ENCODE data around the gene NUP62. TPM values are rescaled to one million over a fixed set of nuclear protein-coding genes. Genes with fewer than 3 reads are reported as not detected.

Gene NUP62
- total and polyA plus RNA-seq, 8 donors, result 11.4 to 26.4 (median 17.4) TPM

GRCh38 chr19:49859682-49860335, 69.5 kb downstream of the NUP62 start:
- peaks cover 0 to 42% (median 10%) of the 10 kb centered on the region in 3 donors for H3K36me3 ChIP-seq
- peak in 1 of 6 donors; percentile 42 for DNase-seq
- intact Hi-C loops (cut with DNase I), result no loop called here

GRCh38 chr19:49858088-49858985, 71.0 kb downstream of the NUP62 start:
- no peak overlapping the region for H3K27ac ChIP-seq
- TF ChIP-seq CTCF (IDR thresholded peaks at IDR 0.05), result no peak
- no peak for FAIRE-seq
- H3K9me3 ChIP-seq, result no peaks in the 10 kb centered on the region
- intact Hi-C loops (cut with DNase I), result no loop called here
- peak in 2 of 6 donors; percentile 47 to 84 for DNase-seq
- H3K27me3 ChIP-seq, result no peaks in the 10 kb centered on the region
- H3K36me3 ChIP-seq, result peaks cover 0 to 38% (median 10%) of the 10 kb centered on the region in 3 donors
- H3K4me3 ChIP-seq, result no peak overlapping the region
- ATAC-seq, result peak in 1 of 4 donors; percentile 0
- H3K4me1 ChIP-seq, result no peaks in the 10 kb centered on the region
- WGBS, 2 donors, result 91% methylated on average over 34 to 37 of the region's 37 CpGs

More at GRCh38 chr19:49859682-49860335, 69.5 kb downstream of the NUP62 start:
- H3K27me3 ChIP-seq, result no peaks in the 10 kb centered on the region
- H3K27ac ChIP-seq, result no peak overlapping the region
- FAIRE-seq, result no peak
- 84 to 86% methylated on average over 22 of the region's 22 CpGs for WGBS, 2 donors
- no peak for TF ChIP-seq CTCF (IDR thresholded peaks at IDR 0.05)
- ATAC-seq, result no peak
- H3K4me3 ChIP-seq, result no peak overlapping the region
- H3K9me3 ChIP-seq, result no peaks in the 10 kb centered on the region
- H3K4me1 ChIP-seq, result peaks cover 0 to under 1% (median 0%) of the 10 kb centered on the region in 3 donors

- WGBS, 2 donors, result 88 to 94% methylated on average over 5 of the region's 5 CpGs
- FAIRE-seq (no peak), ATAC-seq (no peak), DNase-seq (no peak)
- TF ChIP-seq CTCF (IDR thresholded peaks at IDR 0.05), result no peak
- H3K9me3 ChIP-seq, result no peaks in the 10 kb centered on the region
- H3K4me1 ChIP-seq, result peaks cover 0 to under 1% (median 0%) of the 10 kb centered on the region in 3 donors
- H3K27ac ChIP-seq, result no peak overlapping the region
- intact Hi-C loops (cut with DNase I), result no loop called here
- H3K27me3 ChIP-seq, result no peaks in the 10 kb centered on the region
- H3K4me3 ChIP-seq, result no peak overlapping the region
- H3K36me3 ChIP-seq, result peaks cover 0 to 38% (median 10%) of the 10 kb centered on the region in 3 donors
Measured at GRCh38 chr19:49857838-49858087, 71.5 kb downstream of the NUP62 start.

GRCh38 chr19:49857061-49857837, 72.1 kb downstream of the NUP62 start:
- Histone ChIP-seq H3K27ac (no peak overlapping the region), H3K4me1 (peaks cover 0 to 3% (median 0%) of the 10 kb centered on the region in 3 donors), H3K36me3 (peaks cover 0 to 38% (median 10%) of the 10 kb centered on the region in 3 donors), H3K27me3 (no peaks in the 10 kb centered on the region), H3K9me3 (no peaks in the 10 kb centered on the region), H3K4me3 (no peak overlapping the region)
- intact Hi-C loops (cut with DNase I), result no loop called here
- ATAC-seq (no peak), DNase-seq (peak in 3 of 6 donors; percentile 52 to 79 (median 58)), FAIRE-seq (no peak)
- TF ChIP-seq CTCF (IDR thresholded peaks at IDR 0.05), result no peak
- WGBS, 2 donors, result 93% methylated on average over 26 of the region's 26 CpGs

Small RNAs within 50 kb of the gene (microRNA-seq; reads per million reads assigned to microRNA genes)
- gene MIR4750, result 0 to 0.59 reads per million in 2 donors

Other genes with a start within 250 kb of the NUP62 start
- gene ADM5, start 239.9 kb downstream of the NUP62 start, total RNA-seq, result under 1 TPM; 0.28 to 1.00 (median 0.58) TPM
- 1 to 10 TPM; 2.4 to 2.5 TPM for gene ADM5, start 239.9 kb downstream of the NUP62 start, polyA plus RNA-seq
- gene CPT1C, start 238.4 kb downstream of the NUP62 start, total RNA-seq, result 1 to 10 TPM in 4 of 6 donors, under 1 TPM in 2; 0.28 to 5.6 (median 2.1) TPM
- gene CPT1C, start 238.4 kb downstream of the NUP62 start, polyA plus RNA-seq, result 10 to 100 TPM; 10.5 to 12.6 TPM
- under 1 TPM in 3 of 6 donors, not detected in 3; 0.08 to 0.34 (median 0.09) TPM for gene TSKS, start 166.2 kb downstream of the NUP62 start, total RNA-seq
- under 1 TPM; 0.35 to 0.76 TPM for gene TSKS, start 166.2 kb downstream of the NUP62 start, polyA plus RNA-seq
- 10 to 100 TPM; 29.3 to 42.8 (median 34.2) TPM for gene AP2A1, start 162.5 kb downstream of the NUP62 start, total RNA-seq
- gene AP2A1, start 162.5 kb downstream of the NUP62 start, polyA plus RNA-seq, result 10 to 100 TPM; 27.1 to 29.0 TPM
- gene FUZ, start 116.2 kb downstream of the NUP62 start, total RNA-seq, result 10 to 100 TPM in 3 of 6 donors, 1 to 10 TPM in 3; 8.8 to 22.3 (median 12.1) TPM
- gene FUZ, start 116.2 kb downstream of the NUP62 start, polyA plus RNA-seq, result 10 to 100 TPM; 24.3 to 30.3 TPM
- gene MED25, start 111.2 kb downstream of the NUP62 start, total RNA-seq, result 10 to 100 TPM; 19.4 to 34.9 (median 24.3) TPM
- gene MED25, start 111.2 kb downstream of the NUP62 start, polyA plus RNA-seq, result 10 to 100 TPM; 56.8 to 60.0 TPM
- gene PTOV1, start 78.3 kb downstream of the NUP62 start, total RNA-seq, result 100 to 1,000 TPM in 1 of 6 donors, 10 to 100 TPM in 5; 48.8 to 116 (median 72.8) TPM
- 100 to 1,000 TPM; 177 to 191 TPM for gene PTOV1, start 78.3 kb downstream of the NUP62 start, polyA plus RNA-seq
- gene PNKP, start 61.9 kb downstream of the NUP62 start, total RNA-seq, result 10 to 100 TPM; 28.7 to 52.4 (median 34.6) TPM
- gene PNKP, start 61.9 kb downstream of the NUP62 start, polyA plus RNA-seq, result 100 to 1,000 TPM in 1 of 2 donors, 10 to 100 TPM in 1; 76.0 to 154 TPM
- gene AKT1S1, start 52.1 kb downstream of the NUP62 start, total RNA-seq, result 10 to 100 TPM; 13.8 to 22.1 (median 16.2) TPM
- 10 to 100 TPM; 22.7 to 31.1 TPM for gene AKT1S1, start 52.1 kb downstream of the NUP62 start, polyA plus RNA-seq
- gene TBC1D17, start 51.8 kb downstream of the NUP62 start, total RNA-seq, result 10 to 100 TPM; 21.0 to 34.3 (median 29.9) TPM
- gene TBC1D17, start 51.8 kb downstream of the NUP62 start, polyA plus RNA-seq, result 10 to 100 TPM; 74.0 to 99.3 TPM
- gene IL4I1, start 32.6 kb downstream of the NUP62 start, total RNA-seq, result 1 to 10 TPM in 2 of 6 donors, under 1 TPM in 4; 0.23 to 4.0 (median 0.63) TPM
- gene IL4I1, start 32.6 kb downstream of the NUP62 start, polyA plus RNA-seq, result 1 to 10 TPM in 1 of 2 donors, under 1 TPM in 1; 0.45 to 1.1 TPM
- gene ATF5, start 299 bp downstream of the NUP62 start, total RNA-seq, result 10 to 100 TPM in 3 of 6 donors, 1 to 10 TPM in 3; 8.2 to 16.6 (median 11.2) TPM
- gene ATF5, start 299 bp downstream of the NUP62 start, polyA plus RNA-seq, result 10 to 100 TPM; 16.0 to 25.7 TPM
- gene SIGLEC11, start 31.7 kb upstream of the NUP62 start, total RNA-seq, result 10 to 100 TPM in 1 of 6 donors, 1 to 10 TPM in 3, under 1 TPM in 2; 0.14 to 26.5 (median 1.6) TPM
- gene SIGLEC11, start 31.7 kb upstream of the NUP62 start, polyA plus RNA-seq, result 1 to 10 TPM in 1 of 2 donors, under 1 TPM in 1; 0.35 to 5.1 TPM
- 10 to 100 TPM; 14.4 to 32.4 (median 18.2) TPM for gene VRK3, start 95.9 kb upstream of the NUP62 start, total RNA-seq
- gene VRK3, start 95.9 kb upstream of the NUP62 start, polyA plus RNA-seq, result 10 to 100 TPM; 16.8 to 17.4 TPM
- 1 to 10 TPM; 3.7 to 6.3 (median 4.2) TPM for gene ZNF473, start 96.5 kb upstream of the NUP62 start, total RNA-seq
- 1 to 10 TPM; 1.9 to 2.8 TPM for gene ZNF473, start 96.5 kb upstream of the NUP62 start, polyA plus RNA-seq
- not detected for gene IZUMO2, start 233.8 kb upstream of the NUP62 start, total RNA-seq
- gene IZUMO2, start 233.8 kb upstream of the NUP62 start, polyA plus RNA-seq, result not detected